Suprapubic skin (tissue), 4 donors: ENCODE results near the gene MARCHF10. TPM values are rescaled to one million over a fixed set of nuclear protein-coding genes. Genes with fewer than 3 reads are reported as not detected.

Experiments
- DNase-seq, 2 donors: peaks; one replicate each; pipeline ENCODE4 v3.0.0-alpha.2; 2019; ENCODE audit warnings: low spot score in 2 of 2
- H3K27ac ChIP-seq: fragments of 200-600 bp; sonication (generic); one replicate; pipeline ENCODE4 v1.5.1; 2019
- H3K27me3 ChIP-seq: fragments of 200-600 bp; sonication (generic); one replicate; pipeline ENCODE4 v1.5.1; 2019
- H3K36me3 ChIP-seq: fragments of 200-600 bp; sonication (generic); one replicate; pipeline ENCODE4 v1.5.1; 2019
- H3K4me1 ChIP-seq: fragments of 200-600 bp; sonication (generic); one replicate; pipeline ENCODE4 v1.5.1; 2019
- H3K4me3 ChIP-seq: fragments of 200-600 bp; sonication (generic); one replicate; pipeline ENCODE4 v1.5.1; 2019; ENCODE audit warnings: mild to moderate bottlenecking
- H3K9me3 ChIP-seq: fragments of 200-600 bp; sonication (generic); one replicate; pipeline ENCODE4 v1.5.1; 2019
- EP300 ChIP-seq: sonication (generic); formaldehyde crosslinking; IDR thresholded peaks from one replicate; pipeline ENCODE4 v1.6.1; 2017; ENCODE audit warnings: antibody characterized with exemption
- POLR2A ChIP-seq, 2 donors: fragments of 450-650 bp; IDR thresholded peaks; one replicate each; pipeline ENCODE4 v1.6.1; 2017; ENCODE audit warnings: antibody characterized with exemption in 2 of 2, mild to moderate bottlenecking in 2 of 2, moderate library complexity in 2 of 2
- POLR2AphosphoS5 ChIP-seq, 3 donors: sonication (generic); formaldehyde crosslinking; IDR thresholded peaks; one replicate each; pipeline ENCODE4 v1.6.1; 2017; ENCODE audit warnings: antibody characterized with exemption in 3 of 3
- WGBS: methylation state at CpG from one replicate; pipeline ENCODE4 v1.1.5; 2018; 5-methylcytosine and 5-hydroxymethylcytosine counted together
- total RNA-seq, 4 donors: library from RNA; depleted of rRNA; stranded (reverse); fragments of >200 nt; gene quantifications; one replicate each; pipeline ENCODE4 v1.1.0, GENCODE V29; 2016
- TF ChIP-seq, protein P1 (sequence below), 2 donors: fragments of 200-600 bp in 1 of 2; fragments of 450-650 bp in 1 of 2; sonication (generic) in 1 of 2; IDR thresholded peaks; one replicate each; pipeline ENCODE4 v1.5.1; 2016 to 2019; ENCODE audit warnings: antibody characterized with exemption in 2 of 2, mild to moderate bottlenecking in 1 of 2, moderate library complexity in 1 of 2

The MARCHF10 gene
- total RNA-seq, 4 donors from 2014 or later = not detected

DNA sequence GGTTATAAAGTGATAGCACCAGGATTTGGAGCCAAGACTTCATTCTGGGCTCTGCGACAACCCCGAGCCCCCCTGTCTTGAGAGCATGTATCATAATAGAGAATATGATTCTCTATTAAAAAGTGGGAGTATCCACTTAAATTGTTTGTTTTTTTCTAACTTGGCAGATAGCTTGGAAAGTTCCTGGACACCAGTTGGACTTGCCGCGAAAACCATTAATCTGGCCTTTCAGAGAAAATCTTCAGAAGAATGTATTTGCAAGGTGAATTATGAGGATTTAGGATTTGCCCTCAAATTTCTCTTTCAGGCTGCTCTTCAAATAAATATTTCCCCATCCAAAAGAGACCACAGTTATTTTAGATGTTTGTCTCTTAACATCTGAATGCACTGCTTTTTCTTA is 53.5 kb downstream of the MARCHF10 start:
- 82% methylated on average over 4 of the region's 4 CpGs for WGBS
- no peak overlapping the region for H3K27ac ChIP-seq
- H3K27me3 ChIP-seq = no peaks in the 10 kb centered on the region
- H3K9me3 ChIP-seq = no peaks in the 10 kb centered on the region
- no peak for TF ChIP-seq POLR2A (IDR thresholded peaks at IDR 0.05)
- TF ChIP-seq EP300 = no peak
- TF ChIP-seq, protein P1, sequence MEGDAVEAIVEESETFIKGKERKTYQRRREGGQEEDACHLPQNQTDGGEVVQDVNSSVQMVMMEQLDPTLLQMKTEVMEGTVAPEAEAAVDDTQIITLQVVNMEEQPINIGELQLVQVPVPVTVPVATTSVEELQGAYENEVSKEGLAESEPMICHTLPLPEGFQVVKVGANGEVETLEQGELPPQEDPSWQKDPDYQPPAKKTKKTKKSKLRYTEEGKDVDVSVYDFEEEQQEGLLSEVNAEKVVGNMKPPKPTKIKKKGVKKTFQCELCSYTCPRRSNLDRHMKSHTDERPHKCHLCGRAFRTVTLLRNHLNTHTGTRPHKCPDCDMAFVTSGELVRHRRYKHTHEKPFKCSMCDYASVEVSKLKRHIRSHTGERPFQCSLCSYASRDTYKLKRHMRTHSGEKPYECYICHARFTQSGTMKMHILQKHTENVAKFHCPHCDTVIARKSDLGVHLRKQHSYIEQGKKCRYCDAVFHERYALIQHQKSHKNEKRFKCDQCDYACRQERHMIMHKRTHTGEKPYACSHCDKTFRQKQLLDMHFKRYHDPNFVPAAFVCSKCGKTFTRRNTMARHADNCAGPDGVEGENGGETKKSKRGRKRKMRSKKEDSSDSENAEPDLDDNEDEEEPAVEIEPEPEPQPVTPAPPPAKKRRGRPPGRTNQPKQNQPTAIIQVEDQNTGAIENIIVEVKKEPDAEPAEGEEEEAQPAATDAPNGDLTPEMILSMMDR (IDR thresholded peaks at IDR 0.05) = no peak
- no peak for TF ChIP-seq POLR2AphosphoS5 (IDR thresholded peaks at IDR 0.05)
- DNase-seq = peak in 1 of 2 donors; percentile 18
- H3K36me3 ChIP-seq = no peaks in the 10 kb centered on the region
- H3K4me1 ChIP-seq = peaks cover 16% of the 10 kb centered on the region
- no peak overlapping the region for H3K4me3 ChIP-seq

DNA sequence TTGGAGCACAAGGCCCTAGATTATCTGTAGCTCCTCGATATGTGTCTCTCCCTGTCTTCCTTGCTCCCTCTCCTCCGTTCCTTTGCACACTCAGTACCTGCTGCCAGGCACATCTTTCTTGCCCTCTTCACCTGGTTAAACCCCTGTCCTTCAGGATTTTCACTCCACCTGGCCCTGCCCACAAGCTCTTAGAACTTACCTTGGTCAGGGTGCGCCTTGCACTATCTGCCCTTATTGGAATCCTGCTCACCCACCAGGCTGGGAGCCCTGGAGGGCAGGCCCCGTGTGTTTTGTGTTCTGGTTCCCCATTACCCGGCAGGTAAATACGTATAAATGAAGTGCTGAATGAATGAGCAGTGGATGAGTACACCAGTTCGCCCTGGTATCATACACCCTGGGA is 54.6 kb downstream of the MARCHF10 start:
- TF ChIP-seq, protein P1 (IDR thresholded peaks at IDR 0.05) = no peak
- TF ChIP-seq EP300 = no peak
- TF ChIP-seq POLR2AphosphoS5 (IDR thresholded peaks at IDR 0.05) = no peak
- TF ChIP-seq POLR2A (IDR thresholded peaks at IDR 0.05) = no peak
- no peaks in the 10 kb centered on the region for H3K36me3 ChIP-seq
- no peak overlapping the region for H3K27ac ChIP-seq
- no peaks in the 10 kb centered on the region for H3K27me3 ChIP-seq
- 97% methylated on average over 7 of the region's 7 CpGs for WGBS
- no peaks in the 10 kb centered on the region for H3K9me3 ChIP-seq
- H3K4me1 ChIP-seq = peaks cover 16% of the 10 kb centered on the region
- DNase-seq = peak in 1 of 2 donors; percentile 29
- no peak overlapping the region for H3K4me3 ChIP-seq

DNA sequence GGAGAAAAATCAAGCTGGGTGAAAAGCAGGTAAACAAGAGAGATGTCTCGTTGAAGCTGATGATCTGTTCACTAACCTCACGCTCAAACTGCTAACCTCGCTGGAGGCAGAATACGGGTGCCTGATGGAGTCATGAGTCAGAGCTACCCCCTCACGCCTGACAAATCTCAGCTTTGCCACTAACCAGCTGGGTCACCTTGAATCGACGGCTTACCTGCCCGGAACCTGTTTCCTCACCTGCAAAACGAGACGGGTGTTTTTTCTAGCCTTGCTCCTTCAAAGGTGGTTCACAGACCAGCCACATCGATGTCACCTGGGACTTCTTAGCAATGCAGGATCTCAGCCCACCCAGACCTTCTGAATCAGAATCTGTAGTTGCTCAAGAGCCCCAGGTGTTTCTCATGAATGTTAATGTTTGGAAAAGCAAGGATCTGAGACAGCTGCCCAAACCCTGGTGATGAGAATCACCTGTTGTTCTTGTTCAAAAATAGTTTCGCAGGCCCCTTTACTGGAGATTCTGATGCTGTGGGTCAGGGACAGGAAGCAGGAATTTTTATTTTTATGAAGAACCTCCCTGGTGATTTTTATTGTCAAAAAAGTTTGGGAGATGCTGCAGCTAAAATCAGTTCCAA is 56.9 kb downstream of the MARCHF10 start:
- TF ChIP-seq EP300 = no peak
- TF ChIP-seq, protein P1 (IDR thresholded peaks at IDR 0.05) = no peak
- no peak for TF ChIP-seq POLR2A (IDR thresholded peaks at IDR 0.05)
- TF ChIP-seq POLR2AphosphoS5 (IDR thresholded peaks at IDR 0.05) = no peak
- Histone ChIP-seq H3K36me3 (no peaks in the 10 kb centered on the region), H3K27me3 (no peaks in the 10 kb centered on the region), H3K9me3 (no peaks in the 10 kb centered on the region), H3K27ac (no peak overlapping the region), H3K4me3 (no peak overlapping the region), H3K4me1 (peaks cover 22% of the 10 kb centered on the region)
- WGBS = 66% methylated on average over 12 of the region's 12 CpGs
- peak in 1 of 2 donors; percentile 65 for DNase-seq

DNA sequence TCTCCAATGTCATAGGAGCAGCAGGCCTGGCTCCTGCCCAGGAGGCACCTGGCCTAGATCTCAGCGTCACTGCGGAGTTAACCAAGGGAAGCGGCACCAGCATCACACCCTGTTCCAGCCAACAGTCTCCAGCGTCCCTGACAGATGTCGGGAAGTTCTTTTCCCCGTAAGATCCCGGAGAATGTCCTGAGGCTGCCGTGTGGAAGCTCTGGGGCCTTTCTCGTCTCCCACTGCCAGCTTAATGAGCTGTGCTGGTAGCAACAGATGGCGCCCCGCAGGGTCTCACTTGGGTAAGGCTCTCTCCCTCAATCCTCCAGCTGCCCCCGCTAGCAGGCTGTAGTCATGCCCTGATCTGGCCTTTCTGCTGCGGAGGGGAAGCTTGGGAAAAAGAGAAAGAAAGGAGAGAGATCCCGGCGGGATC is 57.5 kb downstream of the MARCHF10 start:
- Histone ChIP-seq H3K4me1 (peaks cover 22% of the 10 kb centered on the region), H3K27me3 (no peaks in the 10 kb centered on the region), H3K9me3 (no peaks in the 10 kb centered on the region), H3K36me3 (no peaks in the 10 kb centered on the region), H3K27ac (no peak overlapping the region), H3K4me3 (no peak overlapping the region)
- TF ChIP-seq EP300 (no peak), POLR2AphosphoS5 (IDR thresholded peaks at IDR 0.05) (no peak), POLR2A (IDR thresholded peaks at IDR 0.05) (no peak)
- TF ChIP-seq, protein P1 (IDR thresholded peaks at IDR 0.05) = no peak
- 71% methylated on average over 11 of the region's 15 CpGs for WGBS
- no peak for DNase-seq

DNA sequence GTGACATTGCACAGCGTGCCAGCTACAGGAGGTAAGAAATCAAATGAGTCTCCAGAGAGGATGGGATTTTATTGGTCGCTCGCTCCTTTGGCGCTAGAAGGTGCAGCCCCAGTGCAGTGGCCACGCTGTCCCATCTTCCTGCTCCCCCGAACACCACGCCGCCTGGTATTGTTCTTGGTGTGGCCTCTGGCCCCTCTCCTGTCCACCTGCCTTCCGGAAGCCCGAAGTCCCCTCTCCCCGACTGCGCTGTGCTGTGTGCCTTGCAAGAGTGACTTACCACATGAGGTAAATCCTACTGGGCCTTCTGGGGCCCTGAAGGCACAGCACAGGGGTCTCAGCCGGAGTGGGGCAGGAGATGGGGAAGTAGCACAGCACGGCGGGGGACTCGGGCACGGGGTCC is 58.2 kb downstream of the MARCHF10 start:
- H3K36me3 ChIP-seq = no peaks in the 10 kb centered on the region
- H3K4me3 ChIP-seq = no peak overlapping the region
- TF ChIP-seq POLR2AphosphoS5 (IDR thresholded peaks at IDR 0.05) (no peak), EP300 (no peak), POLR2A (IDR thresholded peaks at IDR 0.05) (no peak)
- TF ChIP-seq, protein P1 (IDR thresholded peaks at IDR 0.05) = no peak
- no peaks in the 10 kb centered on the region for H3K27me3 ChIP-seq
- WGBS = 98% methylated on average over 17 of the region's 17 CpGs
- H3K4me1 ChIP-seq = peaks cover 15% of the 10 kb centered on the region
- H3K27ac ChIP-seq = no peak overlapping the region
- DNase-seq = no peak
- no peaks in the 10 kb centered on the region for H3K9me3 ChIP-seq
